ENCODE results near the gene MYRIP. TPM values are rescaled to one million over a fixed set of nuclear protein-coding genes. Genes with fewer than 3 reads are reported as not detected.
"Not testable (repeated sequence)": the region's sequence is repeated elsewhere in the genome, so short reads cannot be mapped to it uniquely, and the experiment has no call there.

Gene MYRIP
- total RNA-seq, 4 donors from 2014 or later: 0.66 to 3.1 (median 2.6) TPM

- DNase-seq: no peak
- intact Hi-C loops (cut with DNase I): no loop called here
- H3K9me3 ChIP-seq: no peaks in the 10 kb centered on the region
- TF ChIP-seq POLR2A (IDR thresholded peaks at IDR 0.05): no peak
- no peak for TF ChIP-seq CTCF (IDR thresholded peaks at IDR 0.05)
- H3K27ac ChIP-seq: no peak overlapping the region
- H3K4me3 ChIP-seq: no peak overlapping the region
- H3K36me3 ChIP-seq: no peaks in the 10 kb centered on the region
- H3K27me3 ChIP-seq: no peaks in the 10 kb centered on the region
- 66 to 85% methylated on average over 11 of the region's 11 CpGs for WGBS, 2 donors
- H3K4me1 ChIP-seq: peaks cover 0 to 10% (median 0%) of the 10 kb centered on the region in 3 donors
These were observed 264.1 kb downstream of the MYRIP start for GRCh38 chr3:40073310-40074007.

GRCh38 chr3:40077139-40077538, 267.7 kb downstream of the MYRIP start:
- intact Hi-C loops (cut with DNase I); H3K4me1 ChIP-seq; H3K27ac ChIP-seq; H3K9me3 ChIP-seq; H3K4me3 ChIP-seq; DNase-seq; H3K36me3 ChIP-seq; H3K27me3 ChIP-seq: not testable (repeated sequence)
- 92 to 94% methylated on average over 4 of the region's 6 CpGs for WGBS, 2 donors

GRCh38 chr3:40077828-40078492, 268.6 kb downstream of the MYRIP start:
- H3K27ac ChIP-seq; H3K4me3 ChIP-seq; intact Hi-C loops (cut with DNase I); H3K27me3 ChIP-seq; DNase-seq; H3K4me1 ChIP-seq; H3K9me3 ChIP-seq; H3K36me3 ChIP-seq: not testable (repeated sequence)
- WGBS, 2 donors: 93 to 100% methylated on average over 7 to 9 of the region's 41 CpGs

GRCh38 chr3:40078590-40078989, 269.2 kb downstream of the MYRIP start:
- H3K27ac ChIP-seq: no peak overlapping the region
- H3K4me1 ChIP-seq: no peaks in the 10 kb centered on the region
- no peaks in the 10 kb centered on the region for H3K27me3 ChIP-seq
- intact Hi-C loops (cut with DNase I): no loop called here
- no peak overlapping the region for H3K4me3 ChIP-seq
- no peaks in the 10 kb centered on the region for H3K36me3 ChIP-seq
- 69 to 87% methylated on average over 3 of the region's 3 CpGs for WGBS, 2 donors
- no peak for TF ChIP-seq CTCF (IDR thresholded peaks at IDR 0.05)
- TF ChIP-seq POLR2A (IDR thresholded peaks at IDR 0.05): no peak
- no peak for DNase-seq
- no peaks in the 10 kb centered on the region for H3K9me3 ChIP-seq

- intact Hi-C loops (cut with DNase I): no loop called here
- WGBS, 2 donors: 74 to 77% methylated on average over 4 of the region's 4 CpGs
- Histone ChIP-seq H3K27me3 (no peaks in the 10 kb centered on the region), H3K4me3 (no peak overlapping the region), H3K27ac (no peak overlapping the region), H3K9me3 (no peaks in the 10 kb centered on the region), H3K4me1 (no peaks in the 10 kb centered on the region), H3K36me3 (no peaks in the 10 kb centered on the region)
- no peak for DNase-seq
- TF ChIP-seq CTCF (IDR thresholded peaks at IDR 0.05) (no peak), POLR2A (IDR thresholded peaks at IDR 0.05) (no peak)
These were observed 269.9 kb downstream of the MYRIP start for GRCh38 chr3:40079203-40079846.

- intact Hi-C loops (cut with DNase I): no loop called here
- no peak overlapping the region for H3K27ac ChIP-seq
- no peaks in the 10 kb centered on the region for H3K4me1 ChIP-seq
- no peaks in the 10 kb centered on the region for H3K36me3 ChIP-seq
- DNase-seq: no peak
- no peaks in the 10 kb centered on the region for H3K9me3 ChIP-seq
- TF ChIP-seq POLR2A (IDR thresholded peaks at IDR 0.05) (no peak), CTCF (IDR thresholded peaks at IDR 0.05) (no peak)
- H3K27me3 ChIP-seq: no peaks in the 10 kb centered on the region
- no peak overlapping the region for H3K4me3 ChIP-seq
These were observed 270.4 kb downstream of the MYRIP start for GRCh38 chr3:40079847-40080240.
